ENCODE data around the gene PTPN9. TPM values are rescaled to one million over a fixed set of nuclear protein-coding genes. Genes with fewer than 3 reads are reported as not detected.
"Not testable (repeated sequence)": the region's sequence is repeated elsewhere in the genome, so short reads cannot be mapped to it uniquely, and the experiment has no call there.

Gene PTPN9
- total RNA-seq, 1 donor from 2014 or later: 33.2 TPM

GRCh38 chr15:75533945-75534344 lies 45.2 kb downstream of the PTPN9 start:
- Mint-ChIP-seq H3K4me1 (ENCODE audit: low read depth) (peaks cover 37% of the 10 kb centered on the region), H3K27me3 (ENCODE audit: low read depth) (no peaks in the 10 kb centered on the region), H3K27ac (ENCODE audit: unreplicated experiment) (no peak overlapping the region), H3K9me3 (ENCODE audit: low read depth) (no peaks in the 10 kb centered on the region), H3K4me3 (ENCODE audit: unreplicated experiment) (no peak overlapping the region), H3K36me3 (ENCODE audit: low read depth) (no peaks in the 10 kb centered on the region)
- no peak for DNase-seq (ENCODE audit: low spot score)
- TF ChIP-seq, protein P1, sequence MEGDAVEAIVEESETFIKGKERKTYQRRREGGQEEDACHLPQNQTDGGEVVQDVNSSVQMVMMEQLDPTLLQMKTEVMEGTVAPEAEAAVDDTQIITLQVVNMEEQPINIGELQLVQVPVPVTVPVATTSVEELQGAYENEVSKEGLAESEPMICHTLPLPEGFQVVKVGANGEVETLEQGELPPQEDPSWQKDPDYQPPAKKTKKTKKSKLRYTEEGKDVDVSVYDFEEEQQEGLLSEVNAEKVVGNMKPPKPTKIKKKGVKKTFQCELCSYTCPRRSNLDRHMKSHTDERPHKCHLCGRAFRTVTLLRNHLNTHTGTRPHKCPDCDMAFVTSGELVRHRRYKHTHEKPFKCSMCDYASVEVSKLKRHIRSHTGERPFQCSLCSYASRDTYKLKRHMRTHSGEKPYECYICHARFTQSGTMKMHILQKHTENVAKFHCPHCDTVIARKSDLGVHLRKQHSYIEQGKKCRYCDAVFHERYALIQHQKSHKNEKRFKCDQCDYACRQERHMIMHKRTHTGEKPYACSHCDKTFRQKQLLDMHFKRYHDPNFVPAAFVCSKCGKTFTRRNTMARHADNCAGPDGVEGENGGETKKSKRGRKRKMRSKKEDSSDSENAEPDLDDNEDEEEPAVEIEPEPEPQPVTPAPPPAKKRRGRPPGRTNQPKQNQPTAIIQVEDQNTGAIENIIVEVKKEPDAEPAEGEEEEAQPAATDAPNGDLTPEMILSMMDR (IDR thresholded peaks at IDR 0.05): no peak

GRCh38 chr15:75532413-75533250 lies 46.5 kb downstream of the PTPN9 start:
- Mint-ChIP-seq H3K4me3 (ENCODE audit: unreplicated experiment) (no peak overlapping the region), H3K27me3 (ENCODE audit: low read depth) (no peaks in the 10 kb centered on the region), H3K36me3 (ENCODE audit: low read depth) (no peaks in the 10 kb centered on the region), H3K9me3 (ENCODE audit: low read depth) (no peaks in the 10 kb centered on the region), H3K4me1 (ENCODE audit: low read depth) (peaks cover 33% of the 10 kb centered on the region), H3K27ac (ENCODE audit: unreplicated experiment) (peak overlapping the region; percentile 88)
- TF ChIP-seq, protein P1 (IDR thresholded peaks at IDR 0.05): peak; percentile 57
- DNase-seq (ENCODE audit: low spot score): no peak

DNA sequence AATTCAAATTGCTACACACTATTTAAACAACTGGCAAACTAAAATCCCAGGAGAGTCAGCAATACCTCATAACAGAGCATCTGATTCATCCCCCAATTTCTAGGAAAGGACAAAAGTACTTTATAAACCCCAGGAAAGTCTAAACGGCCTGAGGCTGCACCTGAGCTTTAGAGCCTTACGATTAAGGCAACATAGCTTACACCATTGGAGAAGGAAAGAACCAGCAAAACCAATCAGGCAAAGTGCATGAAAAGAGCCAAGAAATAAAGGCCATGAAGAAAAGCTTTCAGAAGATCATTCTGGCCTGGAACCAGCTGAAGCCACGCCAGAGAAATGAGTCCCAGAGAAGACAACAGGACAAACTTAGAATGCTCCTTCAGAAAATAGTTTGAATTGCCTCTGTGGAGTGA lies 48.1 kb downstream of the PTPN9 start:
- Mint-ChIP-seq H3K9me3 (ENCODE audit: low read depth) (no peaks in the 10 kb centered on the region), H3K36me3 (ENCODE audit: low read depth) (peaks cover 9% of the 10 kb centered on the region), H3K4me3 (ENCODE audit: unreplicated experiment) (no peak overlapping the region), H3K4me1 (ENCODE audit: low read depth) (peaks cover 46% of the 10 kb centered on the region), H3K27me3 (ENCODE audit: low read depth) (no peaks in the 10 kb centered on the region), H3K27ac (ENCODE audit: unreplicated experiment) (peak overlapping the region; percentile 47)
- DNase-seq (ENCODE audit: low spot score): no peak
- TF ChIP-seq, protein P1 (IDR thresholded peaks at IDR 0.05): no peak

DNA sequence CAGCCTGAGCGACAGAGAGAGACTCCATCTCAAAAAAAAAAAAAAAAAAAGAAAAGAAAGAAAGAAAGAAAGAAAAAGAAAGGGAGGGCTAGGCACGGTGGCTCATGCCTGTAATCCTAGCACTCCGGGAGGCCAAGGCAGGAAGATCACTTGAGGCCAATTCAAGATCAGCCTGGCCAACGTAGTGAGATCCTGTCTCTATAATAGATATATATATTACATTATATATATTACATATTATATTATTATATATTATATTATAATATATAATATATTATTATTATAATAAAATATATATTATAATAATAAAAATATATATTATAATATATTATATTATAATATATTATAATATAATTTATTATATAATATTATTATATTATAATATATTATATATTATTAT lies 48.9 kb downstream of the PTPN9 start:
- peaks cover 9% of the 10 kb centered on the region for H3K36me3 Mint-ChIP-seq (ENCODE audit: low read depth)
- TF ChIP-seq, protein P1 (IDR thresholded peaks at IDR 0.05): no peak
- no peak overlapping the region for H3K4me3 Mint-ChIP-seq (ENCODE audit: unreplicated experiment)
- H3K4me1 Mint-ChIP-seq (ENCODE audit: low read depth): peaks cover 53% of the 10 kb centered on the region
- H3K9me3 Mint-ChIP-seq (ENCODE audit: low read depth): no peaks in the 10 kb centered on the region
- H3K27me3 Mint-ChIP-seq (ENCODE audit: low read depth): no peaks in the 10 kb centered on the region
- DNase-seq (ENCODE audit: low spot score): no peak
- H3K27ac Mint-ChIP-seq (ENCODE audit: unreplicated experiment): no peak overlapping the region

DNA sequence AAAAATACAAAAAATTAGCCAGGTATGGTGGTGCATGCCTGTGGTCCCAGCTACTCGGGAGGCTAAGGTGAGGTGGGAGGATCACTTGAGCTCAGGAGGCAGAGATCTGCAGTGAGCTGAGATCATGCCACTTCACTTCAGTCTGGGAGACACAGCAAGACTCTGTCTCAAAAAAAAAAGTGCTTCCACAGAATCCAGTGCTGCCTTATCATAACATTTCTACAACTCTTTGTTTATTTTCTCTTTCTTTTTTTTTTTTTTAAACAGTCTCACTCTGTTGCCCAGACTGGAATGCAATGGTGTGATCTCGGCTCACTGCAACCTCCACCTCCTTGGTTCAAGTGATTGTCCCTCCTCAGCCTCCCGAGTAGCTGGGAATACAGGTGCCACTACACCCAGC lies 53.4 kb downstream of the PTPN9 start:
- Mint-ChIP-seq H3K27ac (ENCODE audit: unreplicated experiment) (peak overlapping the region; percentile 86), H3K4me1 (ENCODE audit: low read depth) (peaks cover 35% of the 10 kb centered on the region), H3K36me3 (ENCODE audit: low read depth) (peaks cover 28% of the 10 kb centered on the region)
- not testable (repeated sequence) for H3K4me3 Mint-ChIP-seq (ENCODE audit: unreplicated experiment); H3K9me3 Mint-ChIP-seq (ENCODE audit: low read depth); H3K27me3 Mint-ChIP-seq (ENCODE audit: low read depth); DNase-seq (ENCODE audit: low spot score)

- Mint-ChIP-seq H3K27ac (ENCODE audit: unreplicated experiment) (peak overlapping the region; percentile 65), H3K36me3 (ENCODE audit: low read depth) (peaks cover 36% of the 10 kb centered on the region), H3K4me1 (ENCODE audit: low read depth) (peaks cover 31% of the 10 kb centered on the region), H3K4me3 (ENCODE audit: unreplicated experiment) (no peak overlapping the region), H3K27me3 (ENCODE audit: low read depth) (no peaks in the 10 kb centered on the region), H3K9me3 (ENCODE audit: low read depth) (no peaks in the 10 kb centered on the region)
- TF ChIP-seq, protein P1 (IDR thresholded peaks at IDR 0.05): no peak
- DNase-seq (ENCODE audit: low spot score): no peak
These were observed 56.1 kb downstream of the PTPN9 start for GRCh38 chr15:75523011-75523410.
